Posterior cingulate gyrus (tissue), 11 donors: ENCODE data around the gene ATP6V1E1.

ENCODE experiments used
- DNase-seq, 10 donors: peaks; one replicate each; pipeline versions ENCODE4 v3.0.0 to v3.0.0-alpha.2; 2020 to 2021; ENCODE audit warnings: mixed read lengths in 3 of 10
- intact Hi-C: fragments of 100-400 bp; cut with DNase I; formaldehyde crosslinking; loops from one replicate; pipeline ENCODE4 v1.15.1; 2023

The ATP6V1E1 gene

DNA sequence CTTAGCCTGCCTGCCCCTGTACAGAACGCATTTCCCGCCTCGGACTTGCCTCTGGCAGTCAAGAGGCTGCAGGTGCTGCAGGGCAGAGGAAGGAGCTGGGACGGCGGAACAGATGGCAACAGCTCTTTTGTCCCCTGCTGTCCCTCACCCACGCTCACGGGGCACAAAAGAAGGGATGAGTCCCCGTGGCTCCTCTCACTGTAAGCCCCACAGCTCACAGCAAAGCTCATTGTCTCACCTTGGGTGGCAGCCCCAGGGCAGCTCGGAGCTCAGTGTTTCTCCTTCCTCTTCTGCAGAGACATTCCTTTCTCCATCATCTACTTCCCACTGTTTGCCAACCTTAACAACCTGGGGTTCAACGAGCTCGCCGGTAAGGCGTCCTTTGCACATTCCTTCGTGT lies 40.9 kb downstream of the ATP6V1E1 start:
- DNase-seq, result peak in 1 of 10 donors; percentile 67
- intact Hi-C loops, result no loop called here

DNA sequence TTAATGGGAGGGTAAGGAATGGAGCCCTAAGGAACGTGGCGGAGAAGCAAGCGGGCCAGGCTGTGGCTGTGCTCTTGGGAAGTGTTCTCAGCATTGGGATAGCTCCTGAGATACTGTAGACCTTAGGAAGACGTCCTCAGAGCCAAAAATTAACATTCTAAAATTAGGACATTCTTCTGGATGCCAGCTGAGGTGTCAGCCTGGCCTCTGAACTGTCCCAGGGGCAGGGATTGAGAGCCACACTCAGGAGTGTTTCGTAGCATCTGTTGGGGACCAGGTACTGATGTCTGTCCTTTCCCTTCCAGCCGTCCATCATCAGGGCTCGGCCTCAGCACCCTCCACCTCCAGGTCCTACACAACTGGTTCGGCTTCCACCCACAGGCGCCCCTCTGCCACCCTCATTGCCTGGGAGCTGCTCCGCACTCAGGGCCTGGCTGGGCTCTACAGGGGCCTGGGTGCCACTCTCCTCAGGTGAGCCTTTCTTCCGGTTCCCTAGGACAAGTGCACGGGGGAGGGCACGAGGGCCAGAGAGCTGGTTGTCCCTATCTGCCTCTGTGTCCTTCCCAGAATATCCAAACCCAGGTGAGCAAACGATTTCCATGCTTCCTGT lies 41.6 kb downstream of the ATP6V1E1 start:
- intact Hi-C loops, result no loop called here
- peak in 2 of 10 donors; percentile 3 to 50 for DNase-seq

DNA sequence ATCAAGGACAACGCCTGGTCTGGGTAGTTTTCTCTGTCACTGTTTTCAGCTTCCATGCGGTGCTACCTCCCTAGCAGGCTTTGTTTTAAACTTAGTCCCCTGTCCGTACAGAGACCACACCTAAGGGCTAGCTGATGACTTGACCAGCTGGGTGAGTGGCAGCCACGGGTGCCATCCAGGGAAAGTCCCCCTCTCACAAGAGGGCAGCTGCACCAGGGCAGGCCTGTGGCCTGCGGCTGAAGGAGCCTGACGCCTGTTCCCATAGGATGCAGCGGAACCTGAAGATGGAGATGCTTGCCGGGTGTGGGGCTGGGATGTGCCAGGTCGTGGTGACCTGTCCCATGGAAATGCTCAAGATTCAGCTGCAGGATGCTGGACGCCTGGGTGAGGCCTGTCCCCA lies 45.4 kb downstream of the ATP6V1E1 start:
- DNase-seq, result peak in 1 of 10 donors; percentile 34
- intact Hi-C loops, result no loop called here

DNA sequence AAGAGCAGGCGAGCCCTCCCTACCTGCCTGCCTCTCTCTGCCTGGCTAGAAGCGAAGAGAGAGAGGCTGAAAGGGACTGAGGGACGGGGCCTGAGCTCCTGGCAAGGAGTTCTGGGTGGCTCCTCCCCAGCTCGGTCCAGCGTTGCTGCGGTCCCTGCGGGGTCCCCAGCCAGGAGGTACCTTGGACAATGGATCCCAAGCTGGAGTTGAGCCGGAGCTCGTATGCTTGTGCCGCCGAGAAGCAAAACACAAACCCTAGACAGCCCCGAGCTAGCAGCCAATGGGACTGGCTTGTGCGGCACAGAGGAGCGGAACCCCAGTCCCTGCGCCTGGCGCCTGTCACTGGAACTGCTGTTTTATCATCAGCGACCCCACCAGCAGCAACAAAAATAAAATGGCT lies 46.9 kb downstream of the ATP6V1E1 start:
- intact Hi-C loops, result no loop called here
- DNase-seq, result peak in 2 of 10 donors; percentile 35 to 73

DNA sequence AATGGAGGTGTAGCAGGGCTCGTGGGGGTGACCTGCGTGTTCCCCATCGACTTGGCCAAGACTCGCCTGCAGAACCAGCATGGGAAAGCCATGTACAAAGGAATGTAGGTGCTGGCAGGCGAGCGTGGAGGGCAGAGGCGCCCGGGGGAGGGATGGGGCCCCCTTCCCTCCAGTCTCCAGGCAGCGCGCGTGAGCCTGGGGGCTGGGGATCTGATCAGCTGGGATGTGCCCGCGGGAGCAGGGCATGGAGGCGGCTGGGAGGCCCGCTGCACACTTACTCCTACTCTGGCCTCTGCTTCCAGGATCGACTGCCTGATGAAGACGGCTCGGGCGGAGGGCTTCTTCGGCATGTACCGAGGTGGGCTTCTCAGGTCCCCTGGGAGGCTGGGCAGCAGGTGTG lies 47.5 kb downstream of the ATP6V1E1 start:
- peak in 1 of 10 donors; percentile 73 for DNase-seq
- intact Hi-C loops, result no loop called here

DNA sequence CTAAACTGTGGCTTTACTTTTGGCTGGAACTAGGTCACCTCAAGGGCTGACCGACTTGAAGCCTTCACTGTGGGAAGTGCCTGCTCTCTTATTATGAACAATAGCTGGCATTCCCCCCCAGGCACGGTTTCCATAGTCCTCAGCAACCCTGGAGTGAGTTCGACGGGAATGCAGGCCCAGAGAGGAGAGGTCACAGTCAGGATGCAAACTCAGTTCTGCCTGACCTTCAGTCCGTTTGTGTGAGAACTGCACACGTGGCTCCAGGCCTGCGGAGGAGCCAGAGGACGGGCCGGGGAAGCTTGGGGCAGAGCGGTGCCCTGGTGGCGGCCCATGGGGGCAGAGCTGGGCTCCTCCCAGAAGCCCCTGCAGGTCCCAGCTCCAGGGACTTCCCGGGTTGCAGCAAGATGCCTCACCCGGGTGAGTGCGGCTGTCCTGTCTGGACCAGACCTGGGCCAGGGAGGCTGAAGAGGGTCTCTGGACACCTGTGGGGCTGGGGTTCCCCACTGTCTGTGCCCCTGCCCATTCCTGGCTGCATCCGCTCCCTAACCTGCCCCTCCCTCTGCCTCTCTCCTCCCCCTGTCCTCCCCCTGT lies 48.0 kb downstream of the ATP6V1E1 start:
- peak in 1 of 10 donors; percentile 81 for DNase-seq
- intact Hi-C loops, result no loop called here

DNA sequence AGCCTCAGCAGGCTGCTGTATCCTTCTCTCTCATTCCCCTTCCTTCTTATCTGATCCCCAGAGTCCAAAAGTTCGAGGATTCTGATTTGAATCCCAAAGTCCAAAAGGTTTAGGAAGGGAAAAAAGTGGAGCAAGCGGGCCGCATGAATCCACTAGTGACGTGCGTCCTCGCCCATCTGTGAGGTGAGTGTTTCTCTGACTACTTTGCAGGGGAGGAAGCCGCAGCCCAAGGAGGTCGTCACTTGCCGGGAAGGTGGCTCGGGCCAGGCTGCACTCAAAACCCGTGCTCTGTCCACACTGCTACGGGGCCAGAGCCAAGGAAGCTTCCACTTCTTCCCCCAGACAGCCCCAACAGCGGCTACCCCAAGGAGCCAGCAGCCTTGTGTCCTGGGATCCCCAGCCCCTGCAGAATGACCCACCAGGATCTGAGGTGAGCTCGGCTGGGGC lies 49.0 kb downstream of the ATP6V1E1 start:
- peak in 1 of 10 donors; percentile 65 for DNase-seq
- intact Hi-C loops, result no loop called here

DNA sequence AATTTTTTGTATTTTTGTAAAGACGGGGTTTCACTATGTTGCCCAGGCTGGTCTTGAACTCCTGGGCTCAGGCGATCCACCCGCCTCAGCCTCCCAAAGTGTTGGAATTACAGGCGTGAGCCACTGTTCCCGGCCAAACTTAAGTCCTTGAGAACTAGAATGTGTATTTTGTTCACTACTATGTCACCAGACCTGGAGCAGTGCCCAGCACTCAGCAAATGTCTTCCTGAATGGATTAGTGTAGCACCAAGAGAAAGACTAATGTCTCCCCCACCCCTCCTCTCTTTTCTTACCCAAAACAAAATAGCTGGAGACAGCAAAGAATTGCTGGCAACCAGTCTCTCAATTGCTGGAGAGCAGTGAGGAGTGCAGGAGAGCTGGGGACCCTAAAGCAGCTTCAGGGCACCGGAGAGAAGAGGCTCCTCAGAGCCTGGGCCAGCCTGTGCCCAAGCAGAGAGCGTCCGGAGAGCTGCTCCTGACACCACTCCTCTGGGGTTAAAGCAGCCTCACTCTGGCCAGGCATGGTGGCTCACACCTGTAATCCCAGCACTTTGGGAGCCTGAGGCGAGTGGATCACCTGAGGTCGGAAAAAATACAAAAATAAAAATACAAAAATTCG lies 50.3 kb downstream of the ATP6V1E1 start:
- intact Hi-C loops, result no loop called here
- peak in 8 of 10 donors; percentile 34 to 89 (median 61) for DNase-seq

DNA sequence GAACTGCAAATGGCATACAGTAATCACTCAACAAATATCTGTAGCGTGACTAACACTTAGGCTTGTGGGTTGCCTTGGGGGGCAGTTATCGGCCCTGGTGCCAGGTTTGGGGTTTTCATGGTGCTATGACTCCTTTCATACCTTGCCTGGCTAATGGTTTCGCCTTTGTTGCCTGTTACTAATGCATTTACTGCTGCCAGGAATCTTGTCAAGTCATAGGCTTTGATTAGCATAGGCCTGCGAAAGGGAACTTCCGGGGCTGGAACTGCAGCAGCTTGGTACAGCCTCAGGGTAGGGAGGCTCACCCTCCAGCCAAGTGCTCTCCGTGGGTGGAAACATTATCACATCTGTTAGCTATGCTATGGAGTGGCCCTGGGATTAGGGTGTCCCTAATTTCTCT lies 52.1 kb downstream of the ATP6V1E1 start:
- peak in 1 of 10 donors; percentile 55 for DNase-seq
- intact Hi-C loops, result no loop called here

DNA sequence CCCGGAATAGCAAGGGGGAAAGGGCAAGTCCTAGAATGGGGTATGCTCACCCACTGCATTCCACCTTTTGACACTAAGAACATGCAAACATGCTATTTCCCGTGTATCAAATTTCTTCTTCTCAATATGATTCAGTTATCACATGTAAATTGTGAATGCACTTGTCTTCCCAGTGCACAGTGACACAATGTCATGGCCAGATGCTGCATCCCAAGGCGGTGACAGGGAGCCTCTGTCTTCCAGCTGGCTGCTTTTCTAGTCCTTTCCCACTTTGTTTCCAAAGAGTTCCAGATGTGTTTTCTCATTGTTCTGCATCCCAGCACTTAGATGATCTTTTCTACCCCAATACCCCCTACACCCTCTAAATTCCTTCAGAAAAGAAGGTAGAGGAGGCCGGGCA lies 52.9 kb downstream of the ATP6V1E1 start:
- intact Hi-C loops, result no loop called here
- peak in 3 of 10 donors; percentile 48 to 84 (median 48) for DNase-seq

DNA sequence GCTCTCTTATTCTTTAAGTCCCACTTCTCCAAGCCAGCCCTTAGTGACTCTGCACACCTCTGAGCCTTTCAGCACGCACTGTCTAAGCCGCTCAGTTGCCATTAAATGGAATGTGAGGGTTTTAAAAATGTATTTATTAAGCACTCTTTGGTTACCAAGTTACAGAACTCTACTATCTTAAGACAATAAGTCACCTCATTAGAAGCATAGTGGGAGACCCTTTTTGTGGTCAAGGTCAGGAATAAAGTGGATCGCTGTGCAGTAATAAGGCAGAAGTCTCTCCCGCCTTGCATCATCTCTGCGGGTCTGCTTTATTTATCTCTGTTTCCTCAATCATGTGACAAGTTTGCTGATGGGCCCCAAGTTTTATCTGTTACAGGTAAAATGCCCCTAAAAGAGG lies 53.4 kb downstream of the ATP6V1E1 start:
- no peak for DNase-seq
- intact Hi-C loops, result no loop called here

DNA sequence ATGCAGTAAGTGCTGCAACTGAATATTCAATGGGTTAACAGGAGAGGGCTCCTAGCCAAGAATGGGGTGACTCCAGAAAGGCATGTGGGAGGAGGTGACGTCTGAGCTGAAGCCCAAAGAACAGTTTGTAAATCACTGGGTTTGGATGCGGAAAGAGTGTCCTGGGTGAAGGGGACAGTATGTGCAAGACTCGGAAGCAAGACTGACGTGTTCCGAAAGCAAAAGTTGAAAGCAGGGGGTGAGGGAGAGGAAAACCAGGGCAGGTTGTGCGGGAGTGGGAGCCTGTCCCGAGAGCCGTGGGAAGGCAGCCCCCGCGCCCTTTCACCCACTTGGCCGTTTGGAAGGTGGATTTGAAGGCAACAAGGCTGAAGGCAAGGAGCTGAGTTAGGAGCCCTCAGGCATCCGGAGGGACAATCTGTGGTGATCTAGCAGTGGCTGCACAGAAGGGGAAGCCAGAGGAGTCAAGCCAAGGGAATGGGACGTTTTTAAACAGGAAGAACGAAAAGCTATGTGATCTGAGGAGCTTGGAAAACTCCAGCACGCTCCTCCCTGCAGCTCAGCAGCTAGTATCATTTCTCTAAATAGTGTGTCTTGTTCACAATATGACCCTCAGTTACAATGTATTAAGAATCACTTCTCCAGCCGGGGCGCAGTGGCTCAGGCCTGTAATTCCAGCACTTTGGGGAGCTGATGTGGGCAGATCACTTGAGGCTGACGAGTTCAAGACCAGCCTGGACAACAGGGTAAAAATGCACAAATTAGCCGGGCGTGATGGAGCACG lies 57.5 kb downstream of the ATP6V1E1 start:
- intact Hi-C loops, result no loop called here
- peak; percentile 48 to 94 (median 78) for DNase-seq

DNA sequence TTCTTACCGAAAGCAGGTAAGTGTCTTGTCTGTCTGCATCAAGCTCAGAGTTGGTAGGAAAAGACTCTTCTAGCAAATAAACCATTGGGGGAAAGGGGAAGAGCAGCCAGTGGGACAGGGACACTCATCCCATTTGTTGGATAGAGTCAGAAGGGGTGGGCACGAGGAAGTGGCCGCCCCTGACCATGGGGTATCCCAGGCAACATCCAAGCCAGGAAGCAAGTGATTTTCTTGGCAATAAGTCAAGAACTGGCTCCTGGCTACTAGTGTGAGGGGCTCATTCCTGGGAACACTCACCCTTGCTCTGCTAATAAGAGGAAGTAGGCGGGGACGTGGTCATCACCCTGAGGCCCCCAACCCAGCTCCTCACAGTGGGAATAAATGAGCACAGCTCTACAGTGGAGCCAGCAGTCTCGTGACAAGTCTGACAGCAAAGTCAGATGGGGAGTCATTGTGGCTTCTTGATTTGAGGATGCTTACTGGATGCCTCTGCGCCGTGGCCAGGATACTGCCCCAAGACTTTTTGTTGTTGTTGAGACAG lies 58.5 kb downstream of the ATP6V1E1 start:
- peak in 3 of 10 donors; percentile 52 to 73 (median 68) for DNase-seq
- intact Hi-C loops, result loop anchor here (10.0 kb wide), 1 partner anchor 65 kb away; the partner anchor contains the start of gene BCL2L13

DNA sequence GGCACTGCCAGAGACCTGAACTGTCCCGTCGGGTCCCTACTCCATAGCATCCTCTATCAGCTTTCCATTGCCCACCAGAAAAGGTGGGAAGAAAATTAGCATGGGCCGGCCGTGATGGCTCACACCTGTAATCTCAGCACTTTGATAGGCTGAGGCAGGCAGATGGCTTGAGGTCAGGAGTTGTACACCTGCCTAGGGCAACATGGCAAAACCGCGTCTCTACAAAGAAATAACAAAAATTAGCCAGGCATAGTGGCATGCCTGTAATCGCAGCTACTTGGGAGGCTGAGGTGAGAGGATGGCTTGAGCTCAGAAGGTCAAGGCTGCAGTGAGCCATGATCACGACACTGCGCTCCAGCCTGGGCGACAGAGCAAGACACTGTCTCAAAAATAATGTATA lies 61.8 kb downstream of the ATP6V1E1 start:
- DNase-seq, result peak in 2 of 10 donors; percentile 45 to 50

DNA sequence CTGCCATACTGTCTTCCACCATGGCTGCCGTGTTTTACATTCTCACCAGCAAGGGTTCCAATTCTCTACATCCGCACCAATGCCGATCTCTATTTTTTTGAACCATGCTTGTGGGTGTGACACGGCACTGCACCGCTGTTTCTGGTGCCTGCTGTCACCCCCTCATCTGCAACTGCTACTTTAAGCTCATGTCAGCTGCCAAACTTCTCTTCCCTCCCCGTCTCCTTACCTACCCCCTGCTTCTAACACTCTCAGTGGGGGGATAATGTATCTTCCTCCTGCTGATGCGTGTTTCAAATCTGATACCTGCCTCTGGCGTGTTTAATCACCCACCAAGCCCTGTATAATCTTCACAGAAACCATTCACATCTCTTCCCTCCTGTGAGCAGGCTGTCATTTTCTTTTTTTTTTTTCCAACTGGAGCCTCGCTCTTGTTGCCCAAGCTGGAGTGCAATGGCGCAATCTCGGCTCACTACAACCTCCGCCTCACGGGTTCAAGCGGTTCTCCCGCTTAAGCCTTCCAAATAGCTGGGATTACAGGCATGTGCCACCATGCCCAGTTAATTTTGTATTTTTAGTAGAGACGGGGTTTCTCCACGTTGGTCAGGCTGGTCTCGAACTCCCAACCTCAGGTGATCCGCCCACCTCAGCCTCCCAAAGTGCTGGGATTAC lies 62.4 kb downstream of the ATP6V1E1 start:
- peak in 2 of 10 donors; percentile 44 to 47 for DNase-seq
- intact Hi-C loops, result loop anchor here (10.0 kb wide), 1 partner anchor 69 kb away; the partner anchor contains the start of gene BCL2L13

More for the DNA sequence above, 61.8 kb downstream of the ATP6V1E1 start:
- intact Hi-C loops, result loop anchor here (10.0 kb wide), 1 partner anchor 68 kb away; the partner anchor contains the start of gene BCL2L13

DNA sequence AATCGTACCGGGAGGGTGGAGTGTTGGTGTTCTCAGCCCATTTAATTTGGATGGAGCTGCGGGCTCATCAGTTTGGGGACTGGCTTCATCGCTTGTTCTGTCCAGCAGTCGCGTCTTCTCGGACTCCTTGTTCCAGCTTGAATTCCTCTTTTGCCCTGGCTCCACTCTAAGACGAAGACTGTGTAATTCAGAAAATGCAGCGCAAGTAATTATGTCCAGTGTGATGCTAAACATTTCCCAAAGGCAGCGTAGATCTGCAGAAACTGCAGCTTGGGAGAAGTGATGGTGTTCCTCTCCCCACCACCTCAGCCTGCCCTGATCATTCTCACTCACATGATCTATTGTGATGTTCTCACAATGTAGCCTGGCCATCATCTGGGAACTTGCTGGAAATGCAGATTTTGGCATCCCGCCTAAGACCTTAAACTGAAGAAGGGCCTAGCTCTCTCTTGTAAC lies 64.6 kb downstream of the ATP6V1E1 start:
- intact Hi-C loops, result loop anchor here (10.0 kb wide), 1 partner anchor 71 kb away; the partner anchor contains the start of gene BCL2L13
- peak in 5 of 10 donors; percentile 34 to 77 (median 43) for DNase-seq

DNA sequence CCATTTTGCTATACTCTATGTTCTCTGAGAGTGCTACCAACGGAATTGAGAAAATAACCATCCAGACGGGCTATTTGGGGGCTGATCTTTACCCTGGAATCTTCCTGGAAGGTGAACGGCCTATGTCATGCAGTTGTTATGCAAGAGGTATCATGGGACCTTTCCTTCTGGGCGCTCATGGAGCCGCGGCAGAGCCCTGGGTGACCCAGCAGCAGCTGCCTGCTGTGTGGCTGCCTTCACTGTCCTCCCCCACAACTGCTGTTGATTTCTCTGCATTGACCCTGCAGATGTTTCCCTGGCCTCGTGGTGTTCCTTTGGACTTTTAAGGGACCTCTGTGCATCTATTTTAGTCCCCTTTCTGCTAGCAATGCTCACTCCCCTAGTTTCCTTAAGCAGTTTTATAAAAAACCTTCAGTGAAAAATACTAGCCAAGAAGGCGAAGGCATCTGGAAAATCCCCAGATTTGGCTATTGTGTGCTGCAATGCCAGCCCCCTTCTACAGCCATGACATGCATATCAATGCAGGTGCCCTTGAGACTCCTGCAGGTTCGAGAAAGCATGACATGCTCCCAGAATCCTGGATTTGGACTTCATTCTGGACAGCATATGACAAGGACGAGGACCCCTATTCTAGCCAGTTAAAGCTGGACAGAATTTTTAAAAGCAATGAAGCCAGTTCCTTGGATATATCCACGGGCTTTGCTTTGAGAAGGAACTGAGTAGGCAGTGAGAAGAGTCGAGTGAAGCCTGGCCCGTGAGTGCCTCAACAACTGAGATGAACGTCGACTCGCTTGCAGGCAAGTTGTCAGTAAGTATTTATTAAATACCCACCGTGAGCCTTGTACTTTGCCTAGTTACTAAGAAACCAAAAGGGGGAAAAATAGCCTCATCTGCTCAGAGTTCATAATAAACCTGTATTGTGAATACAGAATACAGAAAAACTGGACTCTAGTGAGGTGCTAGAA lies 65.4 kb downstream of the ATP6V1E1 start, which contains the start of gene SLC25A18:
TSS of gene SLC25A18 (plus strand) at position 593 of the 965 bp plus-strand sequence. CDS start 16,447 bp downstream, outside the sequence.
- intact Hi-C loops, result loop anchor here (10.0 kb wide), 1 partner anchor 72 kb away; the partner anchor contains the start of gene BCL2L13

DNA sequence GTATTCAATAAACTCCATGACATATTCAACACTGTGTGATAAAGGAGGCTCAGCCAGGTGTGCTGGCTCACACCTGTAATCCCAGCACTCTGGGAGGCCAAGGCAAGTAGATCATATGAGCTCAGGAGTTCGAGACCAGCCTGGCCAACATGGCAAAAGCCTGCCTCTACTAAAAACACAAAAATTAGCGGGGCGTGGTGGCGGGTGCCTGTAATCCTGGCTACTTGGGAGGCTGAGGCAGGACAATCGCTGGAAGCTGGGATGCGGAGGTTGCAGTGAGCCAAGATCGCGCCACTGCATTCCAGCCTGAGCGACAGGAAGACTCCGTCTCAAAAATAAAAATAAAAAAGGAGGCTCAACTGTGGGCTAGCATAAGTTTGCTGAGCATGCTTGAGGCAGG lies 69.4 kb downstream of the ATP6V1E1 start:
- peak in 1 of 10 donors; percentile 59 for DNase-seq
- intact Hi-C loops, result no loop called here

More for the DNA sequence above, 65.4 kb downstream of the ATP6V1E1 start, which contains the start of gene SLC25A18:
- peak in 5 of 10 donors; percentile 34 to 91 (median 50) for DNase-seq
